ENCODE measurements around the gene SH2D4B.

SH2D4B gene

DNA sequence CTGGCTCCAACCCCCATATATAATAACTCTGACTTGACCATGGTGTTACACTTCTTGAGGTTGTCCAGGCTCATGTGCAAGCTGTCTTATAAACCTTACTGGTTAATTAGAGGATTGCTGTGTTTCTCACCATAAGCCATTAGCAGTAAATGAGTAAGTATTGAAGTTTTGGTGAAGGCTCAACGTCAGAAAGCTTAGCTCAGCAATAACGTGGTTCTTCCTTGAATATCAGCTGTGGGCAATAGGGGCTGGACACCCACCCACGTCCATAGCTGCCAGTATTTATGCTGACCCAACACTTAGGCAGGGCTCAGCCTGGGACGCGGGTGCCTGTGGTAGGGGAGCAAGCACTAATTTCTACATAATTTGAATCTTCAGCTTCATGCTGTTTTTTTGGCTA, 134.1 kb downstream of the SH2D4B start:
- TF ChIP-seq, protein P1, sequence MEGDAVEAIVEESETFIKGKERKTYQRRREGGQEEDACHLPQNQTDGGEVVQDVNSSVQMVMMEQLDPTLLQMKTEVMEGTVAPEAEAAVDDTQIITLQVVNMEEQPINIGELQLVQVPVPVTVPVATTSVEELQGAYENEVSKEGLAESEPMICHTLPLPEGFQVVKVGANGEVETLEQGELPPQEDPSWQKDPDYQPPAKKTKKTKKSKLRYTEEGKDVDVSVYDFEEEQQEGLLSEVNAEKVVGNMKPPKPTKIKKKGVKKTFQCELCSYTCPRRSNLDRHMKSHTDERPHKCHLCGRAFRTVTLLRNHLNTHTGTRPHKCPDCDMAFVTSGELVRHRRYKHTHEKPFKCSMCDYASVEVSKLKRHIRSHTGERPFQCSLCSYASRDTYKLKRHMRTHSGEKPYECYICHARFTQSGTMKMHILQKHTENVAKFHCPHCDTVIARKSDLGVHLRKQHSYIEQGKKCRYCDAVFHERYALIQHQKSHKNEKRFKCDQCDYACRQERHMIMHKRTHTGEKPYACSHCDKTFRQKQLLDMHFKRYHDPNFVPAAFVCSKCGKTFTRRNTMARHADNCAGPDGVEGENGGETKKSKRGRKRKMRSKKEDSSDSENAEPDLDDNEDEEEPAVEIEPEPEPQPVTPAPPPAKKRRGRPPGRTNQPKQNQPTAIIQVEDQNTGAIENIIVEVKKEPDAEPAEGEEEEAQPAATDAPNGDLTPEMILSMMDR (IDR thresholded peaks at IDR 0.05; ENCODE audit: control extremely low read depth, extremely low read depth, low read depth, missing control alignments) = no peak
- ChIA-PET POLR2A (no interaction called here), CTCF (interaction anchor here (1.0 to 4.2 kb wide), 5 partner anchors 9 to 714 kb away, joined by 3 to 46 read pairs (median 3); no protein-coding TSS in a partner anchor)
- no peak for DNase-seq (ENCODE audit: extremely low spot score)

DNA sequence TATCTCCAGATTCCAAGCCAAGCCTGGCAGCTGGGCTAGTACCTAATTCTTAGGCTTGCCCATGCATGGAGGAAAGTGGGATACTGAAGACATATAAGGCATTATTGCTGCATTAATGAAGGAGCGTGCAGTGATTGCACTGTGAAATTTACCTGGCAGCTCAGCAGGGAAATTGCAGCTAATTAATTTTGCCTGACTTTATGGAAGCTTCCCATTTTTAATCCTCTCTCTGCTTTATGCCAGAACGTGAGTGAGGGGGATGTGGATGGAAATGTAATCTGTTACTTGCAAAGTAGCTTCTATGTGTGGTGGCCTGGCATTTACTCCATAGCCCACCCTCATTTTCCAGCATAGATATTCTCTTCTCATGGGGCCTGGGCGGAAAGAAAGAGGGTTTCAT, 134.9 kb downstream of the SH2D4B start:
- CTCF ChIA-PET = interaction anchor here (1.2 to 4.2 kb wide), 4 partner anchors 10 to 346 kb away, joined by 3 to 46 read pairs (median 4); no protein-coding TSS in a partner anchor
- no peak for DNase-seq (ENCODE audit: extremely low spot score)
- TF ChIP-seq, protein P1 (IDR thresholded peaks at IDR 0.05; ENCODE audit: control extremely low read depth, extremely low read depth, low read depth, missing control alignments) = no peak
- POLR2A ChIA-PET = no interaction called here

DNA sequence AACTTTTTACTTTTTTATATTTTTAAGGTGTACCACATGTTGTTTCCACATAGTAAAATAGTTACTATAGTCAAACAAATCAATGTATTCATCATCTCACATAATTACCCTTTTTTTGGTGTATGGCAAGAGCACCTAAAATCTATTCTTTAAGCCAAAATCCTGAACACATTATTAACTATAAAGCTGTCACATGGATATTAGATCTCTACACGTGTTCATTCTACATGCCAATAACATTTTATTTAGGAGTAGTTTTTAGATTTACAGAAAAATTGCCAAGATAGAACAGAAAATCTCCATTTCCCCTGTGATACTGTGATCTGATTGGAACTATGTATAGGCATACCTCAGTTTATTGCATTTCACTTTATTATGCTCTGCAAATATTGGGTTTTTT, 137.1 kb downstream of the SH2D4B start:
- ChIA-PET CTCF (interaction anchor here (1.1 to 2.7 kb wide), 2 partner anchors 11 to 25 kb away, joined by 3 to 30 read pairs; no protein-coding TSS in a partner anchor), POLR2A (no interaction called here)
- TF ChIP-seq, protein P1 (IDR thresholded peaks at IDR 0.05; ENCODE audit: control extremely low read depth, extremely low read depth, low read depth, missing control alignments) = no peak
- no peak for DNase-seq (ENCODE audit: extremely low spot score)

DNA sequence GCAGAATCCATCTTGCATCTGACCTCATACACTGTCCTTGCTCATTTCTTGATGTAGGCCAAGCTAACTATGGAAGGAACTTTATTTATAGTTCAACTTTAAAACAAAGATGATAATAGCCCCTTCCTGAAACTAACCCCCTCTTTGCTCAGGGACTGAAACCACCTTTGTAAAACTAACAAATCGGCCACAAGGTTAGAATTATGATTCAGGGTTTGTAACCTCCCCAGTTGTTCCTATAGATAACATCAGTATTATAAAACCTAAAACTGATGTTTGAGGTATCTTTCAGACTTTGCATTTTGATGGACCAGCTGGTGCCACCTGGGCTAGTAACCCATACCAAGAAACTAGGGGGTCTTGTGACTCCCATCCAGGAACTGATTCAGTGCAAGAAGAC, 143.4 kb downstream of the SH2D4B start:
- no peak for DNase-seq (ENCODE audit: extremely low spot score)
- ChIA-PET POLR2A (no interaction called here), CTCF (interaction anchor here (2.8 to 4.2 kb wide), 2 partner anchors 14 to 19 kb away, joined by 9 to 43 read pairs; no protein-coding TSS in a partner anchor)
- TF ChIP-seq, protein P1 (IDR thresholded peaks at IDR 0.05; ENCODE audit: control extremely low read depth, extremely low read depth, low read depth, missing control alignments) = no peak

DNA sequence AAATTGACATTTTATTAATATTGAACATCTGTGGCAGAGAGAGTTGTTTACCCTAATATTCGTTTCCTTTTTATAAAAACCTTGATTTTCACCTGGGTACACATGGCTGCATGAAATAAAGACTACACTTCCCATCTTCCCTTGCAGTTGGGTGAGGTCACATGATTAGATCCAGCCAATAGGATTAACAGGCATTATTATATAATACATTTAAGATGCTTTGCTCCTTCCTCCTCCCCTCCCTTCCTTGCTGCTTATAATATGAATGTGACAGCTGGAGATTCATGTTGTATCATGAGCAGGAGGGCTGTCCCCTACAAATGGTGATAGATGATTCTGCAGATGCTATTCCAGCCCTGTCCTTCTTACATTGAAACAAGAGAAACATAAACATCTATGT, 146.6 kb downstream of the SH2D4B start:
- POLR2A ChIA-PET = no interaction called here
- DNase-seq (ENCODE audit: extremely low spot score) = no peak
- CTCF ChIA-PET = interaction anchor here (2.4 to 2.6 kb wide), 2 partner anchors 16 to 21 kb away, joined by 14 to 21 read pairs; no protein-coding TSS in a partner anchor
- TF ChIP-seq, protein P1 (IDR thresholded peaks at IDR 0.05; ENCODE audit: control extremely low read depth, extremely low read depth, low read depth, missing control alignments) = no peak

DNA sequence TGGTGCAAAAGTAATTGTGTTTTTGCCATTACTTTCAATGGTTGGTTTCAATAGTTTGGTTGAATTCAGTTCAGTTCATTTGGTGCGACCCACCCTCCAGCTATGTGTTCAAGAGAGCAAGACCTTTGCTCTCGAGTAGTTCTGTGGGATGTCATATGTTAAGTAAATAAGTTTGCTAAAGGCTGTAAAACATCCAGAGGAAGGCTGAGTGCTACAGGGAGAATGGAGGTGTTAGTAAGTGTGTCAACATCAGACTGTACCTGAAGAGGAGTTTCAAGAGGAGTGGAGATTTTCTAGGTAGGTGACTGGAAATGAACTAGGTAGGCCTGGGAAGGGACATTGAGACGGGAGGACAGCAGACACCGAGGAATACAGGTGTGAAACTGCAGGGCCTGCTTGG, 147.7 kb downstream of the SH2D4B start:
- DNase-seq (ENCODE audit: extremely low spot score) = no peak
- ChIA-PET POLR2A (no interaction called here), CTCF (interaction anchor here (1.1 to 2.6 kb wide), 5 partner anchors 9 to 24 kb away, joined by 3 to 21 read pairs (median 4); no protein-coding TSS in a partner anchor)
- TF ChIP-seq, protein P1 (IDR thresholded peaks at IDR 0.05; ENCODE audit: control extremely low read depth, extremely low read depth, low read depth, missing control alignments) = no peak

Data from GM10248 (cell line).